ENCODE results near the gene CCDC157.
A peak's percentile ranks its signal among the peaks of the same experiment; 100 is the strongest.
"Not testable (repeated sequence)": the region's sequence is repeated elsewhere in the genome, so short reads cannot be mapped to it uniquely, and the experiment has no call there.

The CCDC157 gene

DNA sequence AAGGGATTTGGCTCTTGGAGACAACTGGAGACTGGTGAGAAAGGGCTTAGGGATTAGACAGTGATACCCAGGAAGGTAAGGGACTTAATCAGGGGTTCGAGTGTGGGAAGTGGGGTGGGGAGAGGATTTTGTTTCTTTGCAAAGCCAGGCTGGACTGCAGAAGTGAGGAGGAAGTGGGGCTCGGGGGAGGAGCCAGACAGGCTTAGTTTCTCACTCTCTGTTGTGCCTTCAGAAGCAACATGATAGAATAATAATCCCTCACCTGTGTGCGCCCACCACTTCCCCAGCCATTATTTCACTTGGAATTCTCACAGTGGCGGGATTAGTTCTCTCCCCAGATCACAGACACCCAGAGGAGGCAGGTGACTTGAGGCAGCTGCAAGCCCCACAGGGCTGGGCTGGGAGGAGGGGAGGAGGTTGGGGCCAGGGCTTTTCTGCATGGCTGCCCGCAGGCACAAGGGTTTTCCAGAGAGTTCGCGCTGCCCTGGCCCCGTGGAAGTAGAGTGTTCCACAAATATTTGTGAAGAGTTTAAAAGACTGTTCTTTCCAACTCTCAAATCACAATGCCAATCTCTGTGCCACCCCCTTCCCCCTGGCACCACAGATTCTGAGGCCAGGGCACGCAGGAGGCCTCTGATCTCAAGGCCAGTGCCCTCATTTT is 36.0 kb downstream of the CCDC157 start:
- no peak for DNase-seq

DNA sequence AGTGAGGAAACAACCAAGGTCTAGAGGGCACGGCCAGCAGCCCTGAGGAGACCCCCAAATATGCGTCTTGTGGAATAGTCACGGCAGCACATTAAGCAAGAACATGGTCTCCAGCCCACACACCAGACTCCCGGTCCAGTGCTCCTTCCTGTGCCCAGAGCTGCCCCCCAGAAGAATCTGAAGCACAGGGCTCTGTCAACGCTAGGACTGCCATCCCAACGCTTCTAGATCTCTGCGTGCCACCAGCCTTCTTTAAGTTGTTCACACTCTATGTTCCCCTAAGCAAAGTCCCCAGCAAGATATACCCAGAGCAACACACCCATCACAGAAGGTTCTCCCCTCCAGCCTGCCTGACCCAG is 36.5 kb downstream of the CCDC157 start:
- DNase-seq = no peak

DNA sequence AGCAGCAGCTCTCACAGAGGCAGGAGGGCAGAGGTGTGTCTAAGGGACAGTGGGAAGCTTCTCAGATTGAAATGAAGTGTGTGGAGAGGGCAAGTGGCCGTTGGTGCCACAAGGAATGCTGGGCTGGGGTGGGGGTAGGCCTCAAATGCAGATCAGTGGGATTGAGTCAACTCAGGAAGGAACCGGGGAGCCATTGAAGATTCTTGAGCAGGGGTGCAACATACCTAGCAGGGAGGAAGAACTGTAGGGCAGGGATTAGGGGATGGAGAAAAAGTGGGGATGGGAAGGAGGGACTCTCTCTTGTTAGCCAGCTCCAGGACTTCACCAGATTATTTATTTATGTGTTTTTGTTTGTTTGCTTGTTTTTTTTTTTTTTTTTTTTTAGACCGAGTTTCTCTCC is 37.1 kb downstream of the CCDC157 start:
- no peak for DNase-seq

DNA sequence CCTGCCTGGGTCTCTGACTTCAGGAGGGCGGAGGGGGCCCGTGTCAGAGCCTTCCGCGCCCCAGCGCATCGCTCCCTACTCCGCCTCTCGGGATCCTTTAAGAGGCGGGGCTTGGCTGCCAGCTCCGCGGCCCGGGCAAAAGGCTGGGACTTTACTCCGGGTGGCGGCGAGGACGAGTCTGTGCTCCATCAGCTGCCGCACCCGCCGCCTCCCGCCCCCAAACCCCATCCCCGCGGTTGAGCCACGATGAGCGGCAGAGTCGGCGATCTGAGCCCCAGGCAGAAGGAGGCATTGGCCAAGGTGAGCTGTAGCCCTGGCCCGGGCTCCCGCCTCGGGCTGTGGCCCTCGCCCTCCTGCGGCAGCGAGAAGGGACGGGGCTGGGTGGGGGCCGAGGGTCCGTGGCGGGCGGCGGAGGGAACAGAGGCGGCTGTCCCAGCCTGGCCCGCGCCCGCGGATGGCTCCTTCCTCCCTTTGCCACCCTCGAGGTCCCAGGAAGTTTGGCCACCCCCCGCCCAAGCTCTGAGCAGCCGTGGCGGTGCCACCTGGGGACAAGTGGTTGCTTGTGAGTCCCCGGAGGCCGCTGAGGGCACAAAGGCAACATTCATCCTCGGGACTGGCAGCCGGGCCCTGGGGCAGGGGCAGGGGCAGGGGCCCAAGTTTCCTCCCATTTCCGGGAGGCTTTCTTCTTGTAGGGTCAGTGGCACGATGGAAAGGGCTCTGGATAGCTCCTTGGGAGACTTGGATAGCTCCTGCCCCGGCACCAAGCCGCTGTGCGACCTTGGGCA is 40.3 kb downstream of the CCDC157 start, which contains the start of gene SEC14L2:
TSS of gene SEC14L2 (plus strand) at position 148 of the 785 bp plus-strand sequence. CDS start at position 247, 99 bp downstream.
- peak; percentile 25 to 65 (median 50) for DNase-seq

DNA sequence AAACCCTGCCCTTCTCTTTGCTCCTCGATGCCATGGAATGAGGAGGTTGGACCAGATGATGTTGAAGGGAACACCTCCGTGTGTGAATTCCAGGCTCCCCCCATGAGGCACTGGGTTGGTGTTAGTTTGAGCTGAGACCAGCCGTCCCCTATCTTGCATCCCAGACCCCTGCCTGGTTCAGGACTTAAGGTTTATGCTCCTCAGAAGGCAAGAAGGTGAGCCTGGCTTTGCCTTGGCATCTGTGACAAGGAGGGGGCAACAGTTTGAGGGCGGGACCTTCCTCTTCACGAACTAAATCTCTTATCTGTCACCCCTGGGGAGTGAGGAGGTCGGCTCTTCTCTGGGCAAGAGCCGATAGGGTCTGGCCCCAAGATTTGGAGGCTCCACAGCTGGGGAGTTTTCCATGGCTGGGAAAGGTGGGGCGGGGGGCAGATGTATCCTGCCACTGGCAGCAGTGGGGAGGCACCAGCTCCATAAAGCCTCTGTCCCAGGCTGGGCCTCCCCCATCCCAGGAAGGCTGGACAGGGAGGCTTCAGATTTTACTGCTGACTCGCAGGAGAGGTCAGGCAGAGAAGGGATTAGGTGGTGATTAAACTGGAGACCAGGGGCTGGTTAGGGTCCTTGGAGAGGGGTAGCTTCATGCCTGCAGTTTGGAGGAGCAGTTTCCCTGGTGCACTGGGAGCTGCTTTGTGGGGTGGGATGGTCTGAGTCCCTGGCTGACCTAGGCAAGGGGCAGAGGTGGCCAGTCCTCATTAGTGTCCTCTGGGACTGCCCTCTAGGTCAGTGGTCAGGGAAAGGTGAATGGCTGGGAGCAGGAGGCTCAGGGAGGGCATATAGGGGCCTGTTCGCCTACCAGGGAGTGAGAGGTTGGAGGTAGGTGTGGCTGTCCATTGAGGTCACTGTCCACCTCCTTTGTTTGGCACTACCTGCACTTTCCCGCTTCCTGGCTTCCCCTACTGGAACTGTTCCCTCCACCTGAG is 41.1 kb downstream of the CCDC157 start:
- DNase-seq = no peak

DNA sequence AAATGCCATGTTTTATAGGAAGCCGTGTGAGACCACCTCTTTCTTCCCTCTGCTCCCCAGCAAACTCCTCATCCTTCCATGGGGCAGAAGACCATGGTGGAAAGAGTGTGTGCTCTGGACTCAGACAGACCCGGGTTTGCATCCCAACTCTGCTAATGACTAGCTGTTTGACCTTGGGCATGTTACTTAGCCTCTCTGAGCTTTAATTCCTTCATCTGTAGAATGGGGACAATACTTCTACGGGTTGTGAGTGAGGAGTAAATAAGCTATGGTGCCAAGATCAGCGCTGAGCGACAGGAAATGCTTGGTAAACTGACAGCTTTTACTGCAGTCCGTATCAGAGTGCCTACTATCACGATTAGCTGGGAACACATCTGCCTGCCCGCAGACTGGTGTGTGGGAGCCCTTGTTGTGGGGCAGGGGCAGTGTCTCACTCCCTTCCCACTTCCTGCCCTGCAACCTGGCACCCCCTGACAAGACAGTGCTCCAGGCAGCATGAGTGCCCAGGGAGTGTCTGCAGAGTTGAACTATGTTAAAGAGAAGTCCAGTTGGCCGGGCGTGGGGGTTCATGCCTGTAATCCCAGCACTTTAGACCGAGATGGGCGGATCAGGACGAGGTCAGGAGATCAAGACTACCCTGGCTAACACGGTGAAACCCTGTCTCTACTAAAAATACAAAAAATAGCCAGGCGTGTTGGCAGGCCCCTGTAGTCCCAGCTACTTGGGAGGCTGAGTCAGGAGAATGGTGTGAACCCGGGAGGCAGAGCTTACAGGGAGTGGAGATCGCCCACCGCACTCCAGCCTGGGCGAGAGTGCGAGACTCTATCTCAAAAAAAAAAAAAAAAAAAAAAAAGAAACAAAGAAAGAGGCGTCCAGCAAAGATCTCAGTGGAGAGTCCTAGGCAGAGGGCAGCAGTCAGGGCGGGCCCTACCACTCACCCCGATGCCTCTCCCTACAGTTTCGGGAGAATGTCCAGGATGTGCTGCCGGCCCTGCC is 42.2 kb downstream of the CCDC157 start:
- peak in 1 of 5 experiments; percentile 42 for DNase-seq

DNA sequence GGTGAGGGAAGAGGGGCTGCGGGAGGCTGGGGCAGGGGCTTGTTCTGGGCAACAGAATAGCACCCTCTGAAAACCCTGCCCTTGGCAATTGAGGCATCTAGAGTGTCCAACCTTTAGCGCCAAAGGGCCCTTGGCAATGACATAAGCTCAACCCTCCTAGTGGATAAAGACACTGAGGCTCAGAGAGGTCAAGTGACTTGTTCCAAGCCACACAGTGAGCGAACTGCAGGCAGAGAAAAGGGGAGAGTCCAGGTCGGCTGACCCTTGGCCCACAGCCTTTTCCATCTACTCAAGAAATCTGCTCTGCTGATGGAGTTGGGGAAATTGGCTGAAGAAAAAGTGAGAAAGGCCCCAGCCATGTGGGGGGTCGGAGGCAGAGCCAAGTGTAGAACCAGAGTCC is 42.9 kb downstream of the CCDC157 start:
- DNase-seq = no peak

DNA sequence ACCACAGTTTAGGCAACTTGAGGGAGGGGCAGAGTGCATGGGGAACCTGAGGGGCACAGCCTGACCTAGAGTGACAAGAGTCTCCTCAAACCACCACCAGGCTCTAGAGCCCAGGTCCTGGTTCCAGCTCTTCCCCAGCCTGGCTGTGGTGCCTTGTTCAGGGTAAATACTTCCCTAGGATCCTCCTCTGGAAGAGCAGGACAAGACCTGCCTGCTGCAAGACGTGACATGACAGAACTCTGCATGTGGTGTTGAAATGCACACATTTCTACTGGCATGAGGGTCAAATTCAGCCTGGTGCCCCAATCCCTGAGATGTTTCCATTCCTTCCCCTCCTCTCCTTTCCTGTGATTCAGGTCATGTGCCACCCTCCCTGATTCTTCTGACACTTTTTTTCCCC is 43.4 kb downstream of the CCDC157 start:
- DNase-seq = no peak

DNA sequence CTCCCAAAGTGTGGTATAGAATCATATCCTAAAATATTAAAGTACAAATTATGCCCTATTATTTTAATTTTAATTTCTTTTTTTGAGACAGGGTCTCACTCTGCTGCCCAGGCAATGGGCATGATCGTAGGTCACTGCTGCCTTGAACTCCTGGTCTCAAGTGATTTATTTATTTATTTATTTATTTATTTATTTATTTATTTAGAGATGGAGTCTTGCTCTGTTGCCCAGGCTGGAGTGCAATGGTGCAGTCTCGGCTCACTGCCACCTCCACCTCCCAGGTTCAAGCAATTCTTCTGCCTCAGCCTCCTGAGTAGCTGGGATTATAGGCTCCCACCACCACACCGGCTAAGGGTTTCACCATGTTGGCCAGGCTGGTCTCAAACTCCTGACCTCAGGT is 44.2 kb downstream of the CCDC157 start:
- DNase-seq = not testable (repeated sequence)

DNA sequence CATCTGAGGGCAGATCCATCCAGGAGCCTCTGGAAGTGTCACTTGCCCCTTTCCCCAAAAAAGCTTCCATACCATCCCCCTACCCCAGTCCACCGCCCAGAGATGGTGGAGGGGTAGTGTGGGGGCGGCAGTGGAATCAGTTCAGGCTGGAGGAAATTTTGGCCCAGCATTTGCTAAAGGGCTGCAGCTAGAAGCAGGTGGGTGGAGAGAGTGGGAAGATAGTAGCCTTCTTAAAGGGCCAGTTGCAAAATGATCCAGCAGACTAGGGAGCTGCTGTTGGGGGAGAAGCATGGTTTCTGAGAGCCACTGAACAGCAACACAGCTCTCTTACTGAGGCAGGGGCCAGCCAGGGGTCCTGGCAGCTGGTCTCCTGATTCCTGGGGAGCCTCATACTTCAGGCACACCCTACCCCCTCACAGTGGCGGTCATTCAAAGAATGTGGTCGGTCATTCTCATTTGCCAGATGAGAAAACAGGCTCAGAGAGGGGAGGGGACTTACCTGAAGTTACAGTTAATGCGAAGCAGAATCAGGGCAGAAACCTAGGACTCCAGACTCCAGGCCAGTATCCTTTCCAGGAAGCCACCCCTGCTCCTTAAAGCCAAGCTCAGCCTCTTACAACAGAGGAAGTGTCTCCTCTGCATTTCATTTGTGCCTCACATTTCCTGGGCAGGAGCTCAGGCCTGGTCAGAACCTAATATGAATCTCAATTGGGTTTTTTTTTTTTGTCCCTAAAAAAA is 45.4 kb downstream of the CCDC157 start:
- DNase-seq = no peak

DNA sequence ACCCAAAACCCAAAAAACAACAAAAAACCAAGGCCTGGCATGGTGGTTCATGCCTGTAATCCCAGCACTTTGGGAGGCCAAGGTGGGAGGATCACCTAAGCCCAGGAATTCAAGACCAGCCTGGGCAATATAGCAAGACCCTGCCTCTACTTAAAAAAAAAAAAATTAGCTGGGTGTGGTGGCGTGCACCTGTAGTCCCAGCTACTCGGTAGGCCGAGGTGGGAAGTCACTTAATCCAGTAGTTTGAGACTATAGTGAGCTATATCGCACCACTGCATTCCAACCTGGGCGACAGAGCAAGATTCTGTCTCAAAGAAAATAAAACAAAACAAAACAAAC is 45.9 kb downstream of the CCDC157 start:
- not testable (repeated sequence) for DNase-seq

DNA sequence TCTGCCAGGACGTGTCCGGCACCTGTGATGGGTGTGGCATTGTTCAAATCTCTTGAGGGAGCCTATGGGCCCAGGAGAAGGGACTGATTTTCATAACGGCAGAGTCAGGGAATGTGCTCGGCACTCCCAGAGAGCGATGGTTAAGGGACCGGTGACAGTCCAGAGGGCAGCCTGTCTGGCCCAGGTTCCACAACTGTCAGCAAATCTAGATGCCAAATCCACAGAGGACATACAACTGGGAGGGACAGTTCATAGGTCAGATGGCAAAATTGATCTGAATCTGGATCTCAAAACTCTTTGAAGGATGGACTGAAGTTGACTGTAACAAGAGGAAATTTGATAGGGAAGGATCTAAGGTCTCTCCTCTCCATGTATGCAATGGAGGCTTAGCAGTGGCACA is 47.5 kb downstream of the CCDC157 start:
- no peak for DNase-seq

DNA sequence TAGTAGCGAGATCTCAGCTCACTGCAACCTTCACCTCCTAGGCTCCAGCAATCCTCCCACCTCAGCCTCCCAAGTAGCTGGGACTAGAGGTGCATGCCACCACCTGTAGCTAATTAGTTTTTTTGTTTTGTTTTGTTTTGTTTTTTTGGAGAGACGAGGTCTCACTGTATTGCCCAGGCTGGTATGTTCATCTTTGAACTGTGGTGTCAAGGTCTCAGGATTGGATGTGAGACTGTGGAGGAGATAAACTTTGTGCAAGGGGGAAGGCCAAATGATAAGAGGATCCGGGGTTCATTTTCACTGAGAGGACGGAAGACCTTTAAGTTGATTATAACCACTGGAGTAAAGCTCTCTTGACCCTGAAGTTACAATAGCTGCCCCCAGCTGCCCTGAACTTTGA is 48.9 kb downstream of the CCDC157 start:
- DNase-seq = no peak

DNA sequence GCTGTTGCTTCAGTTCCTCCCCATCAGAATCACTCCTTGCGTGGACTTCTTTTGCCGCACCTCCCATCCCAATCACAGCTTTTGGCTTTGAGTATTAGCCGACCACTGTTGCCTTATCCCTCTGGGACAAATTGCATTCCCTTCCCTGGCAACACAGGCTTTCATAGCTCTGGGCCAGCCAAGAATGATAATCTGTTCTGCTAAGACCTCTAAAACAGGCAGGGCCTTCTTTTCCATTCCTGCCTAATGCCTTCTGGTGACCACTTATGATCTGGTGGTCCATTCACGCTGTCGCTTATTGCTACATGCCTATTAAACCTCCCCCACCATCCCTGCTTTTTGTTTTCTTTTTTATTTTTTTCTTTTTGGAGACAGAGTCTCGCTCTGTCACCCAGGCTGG is 49.6 kb downstream of the CCDC157 start:
- DNase-seq = no peak

DNA sequence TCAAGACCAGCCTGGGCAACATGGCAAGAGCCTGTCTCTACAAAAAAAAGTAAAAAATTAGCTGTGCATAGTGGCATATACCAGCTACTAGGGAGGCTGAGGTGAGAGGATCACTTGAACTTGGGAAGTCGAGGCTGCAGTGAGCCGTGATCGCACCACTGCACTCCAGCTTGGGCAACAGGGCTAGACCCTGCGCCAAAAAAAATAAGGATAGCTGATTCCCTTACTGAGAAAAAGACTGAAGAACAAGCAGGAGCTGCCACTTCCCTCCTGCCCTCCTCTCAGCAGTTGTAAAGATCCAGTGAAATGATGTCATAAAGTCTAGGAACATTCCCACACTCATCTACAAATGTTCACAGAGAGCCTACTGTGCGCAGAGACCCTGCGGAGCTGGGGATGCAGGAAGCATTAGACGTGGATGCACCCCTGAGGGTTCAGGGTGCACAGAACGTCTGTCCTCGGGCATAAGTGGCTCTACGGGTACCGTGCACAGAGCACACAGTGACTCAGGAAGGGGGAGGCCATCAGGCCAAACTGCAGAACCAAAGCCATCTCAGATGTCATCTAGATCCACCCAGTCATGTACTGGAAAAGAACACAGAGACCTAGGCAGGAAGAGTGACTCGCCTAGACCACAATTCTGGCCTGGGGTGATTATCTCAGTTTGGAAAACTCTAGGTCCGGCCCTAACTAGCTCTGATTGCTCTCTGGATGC is 51.7 kb downstream of the CCDC157 start:
- no peak for DNase-seq

DNA sequence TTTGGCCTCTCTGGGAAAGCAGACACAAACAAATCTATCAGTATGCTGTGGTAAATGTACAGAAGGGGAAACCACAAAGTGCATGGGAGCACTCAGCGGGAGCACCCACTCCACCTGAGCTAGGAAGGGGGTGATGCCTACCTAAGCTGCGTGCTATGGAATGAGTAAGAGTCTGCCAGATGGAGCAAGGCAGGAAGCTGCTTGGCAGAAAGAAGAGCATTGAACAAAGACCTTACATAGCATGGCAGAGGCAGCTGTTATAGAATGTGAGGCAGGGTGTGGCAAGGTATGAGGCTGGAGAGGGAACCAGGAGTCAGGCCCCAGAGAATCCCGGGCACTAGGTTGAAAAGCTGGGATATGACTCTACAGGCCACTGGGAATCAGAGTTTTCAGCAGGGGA is 55.0 kb downstream of the CCDC157 start:
- DNase-seq = no peak

DNA sequence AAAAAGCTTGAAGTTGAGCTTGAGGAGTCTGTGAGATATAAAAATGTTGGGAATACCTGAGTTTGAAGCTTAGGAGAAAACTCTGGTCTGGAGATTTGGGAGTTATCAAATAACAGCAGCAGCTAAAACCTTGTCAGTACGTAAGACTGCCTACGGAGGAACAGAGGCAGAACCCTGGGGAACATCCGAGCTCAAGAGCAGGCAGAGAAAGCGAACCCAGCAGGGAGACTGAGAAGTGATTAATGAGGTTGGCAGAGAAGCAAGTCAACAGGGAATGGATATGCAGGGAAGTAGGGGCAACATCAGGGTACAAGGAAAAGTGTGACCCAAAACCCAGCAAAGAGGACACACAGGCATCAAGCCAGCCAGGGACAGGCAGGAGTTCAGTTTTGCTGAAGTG is 56.2 kb downstream of the CCDC157 start:
- DNase-seq = no peak

DNA sequence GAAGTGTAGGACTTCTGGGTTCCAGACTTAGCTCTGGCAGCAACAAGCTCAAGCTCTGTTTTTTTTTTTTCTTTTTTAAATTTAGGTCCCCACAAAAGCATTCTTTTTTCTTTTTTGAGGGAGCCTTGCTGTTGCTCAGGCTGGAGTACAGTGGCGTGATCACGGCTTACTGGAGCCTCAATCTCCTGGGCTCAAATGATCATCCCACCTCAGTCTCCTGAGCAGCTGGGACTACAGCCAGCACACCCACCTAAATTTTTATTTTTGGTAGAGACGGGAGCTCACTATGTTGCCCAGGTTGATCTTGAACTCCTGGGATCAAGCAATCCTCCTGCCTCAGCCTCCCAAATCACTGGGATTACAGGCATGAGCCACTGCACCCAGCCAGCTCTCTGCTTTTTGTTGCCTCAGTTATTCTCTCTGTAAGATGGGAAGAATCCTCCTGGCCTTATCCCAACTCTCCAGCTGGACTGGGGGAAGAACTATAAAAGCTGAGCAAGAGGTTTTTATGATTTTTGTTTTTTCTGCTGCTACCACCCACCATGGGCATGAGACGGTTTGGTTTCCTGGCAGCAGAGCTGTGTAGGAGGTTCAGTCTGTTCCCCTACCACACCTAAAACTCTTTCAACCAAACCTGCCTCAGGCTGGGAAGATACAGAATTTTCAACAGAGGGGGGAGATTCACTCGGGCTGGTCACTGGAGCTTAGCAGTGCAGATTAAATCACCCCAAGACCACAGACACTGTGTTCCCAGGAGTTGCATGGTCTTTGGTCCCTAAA is 57.1 kb downstream of the CCDC157 start:
- DNase-seq = no peak

DNA sequence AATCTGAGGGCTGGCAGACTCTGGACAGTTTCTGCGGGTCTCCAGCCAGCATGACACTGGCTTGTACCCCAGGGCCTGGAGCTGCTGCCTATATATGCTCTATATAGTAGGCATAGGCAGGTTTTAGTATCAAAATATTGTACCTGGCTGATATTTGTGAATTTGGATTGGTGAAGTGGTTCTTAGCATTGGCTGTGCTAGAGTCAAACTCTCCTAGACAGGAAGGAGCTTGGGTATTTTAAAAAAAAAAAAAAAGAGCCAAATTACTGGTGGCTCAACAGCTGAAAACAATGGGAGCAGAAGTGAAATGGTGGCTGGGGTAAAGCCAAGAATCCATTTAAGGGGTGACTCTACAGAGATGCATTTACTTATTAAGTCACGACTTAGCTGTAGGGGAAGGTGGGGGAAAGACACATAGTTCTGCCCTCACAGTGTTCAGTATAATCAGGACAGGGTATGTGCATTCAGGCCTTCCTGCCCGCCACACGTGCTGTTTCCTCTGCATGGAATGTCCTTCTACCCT is 57.8 kb downstream of the CCDC157 start:
- no peak for DNase-seq

DNA sequence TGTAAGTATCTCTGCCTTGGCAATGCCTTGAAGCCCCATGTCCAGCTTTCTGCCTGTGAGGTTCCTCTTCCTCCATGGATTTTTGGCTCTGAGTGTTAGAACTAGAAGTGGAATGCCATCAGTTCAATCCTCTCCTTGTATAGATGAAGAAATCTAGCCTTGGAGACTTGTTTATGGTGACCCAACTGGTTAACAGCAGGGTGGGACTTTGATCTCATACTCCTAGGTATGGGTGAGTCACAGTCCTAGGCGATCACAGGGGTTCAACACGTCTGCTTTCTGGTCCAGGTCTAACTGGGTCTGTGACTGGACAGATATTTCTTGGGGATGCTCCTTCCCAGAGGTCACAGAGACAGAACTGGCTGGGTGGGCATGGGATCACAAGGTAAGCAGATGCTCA is 59.6 kb downstream of the CCDC157 start:
- no peak for DNase-seq
